Nucleus accumbens (tissue), 56 donors: ENCODE measurements around the gene OR13H1.
"Not testable (repeated sequence)": the region's sequence is repeated elsewhere in the genome, so short reads cannot be mapped to it uniquely, and the experiment has no call there.

Experiments
- DNase-seq, 56 donors: peaks; one replicate each; lab custom pipeline; 2025; lab: John Stamatoyannopoulos, UW

The OR13H1 gene

GRCh38 chrX:131543774-131544173 lies at the start of gene OR13H1:
TSS of gene OR13H1 (plus strand) at chrX:131544074. CDS start at chrX:131544074, 0 bp downstream.
- no peak for DNase-seq

DNA sequence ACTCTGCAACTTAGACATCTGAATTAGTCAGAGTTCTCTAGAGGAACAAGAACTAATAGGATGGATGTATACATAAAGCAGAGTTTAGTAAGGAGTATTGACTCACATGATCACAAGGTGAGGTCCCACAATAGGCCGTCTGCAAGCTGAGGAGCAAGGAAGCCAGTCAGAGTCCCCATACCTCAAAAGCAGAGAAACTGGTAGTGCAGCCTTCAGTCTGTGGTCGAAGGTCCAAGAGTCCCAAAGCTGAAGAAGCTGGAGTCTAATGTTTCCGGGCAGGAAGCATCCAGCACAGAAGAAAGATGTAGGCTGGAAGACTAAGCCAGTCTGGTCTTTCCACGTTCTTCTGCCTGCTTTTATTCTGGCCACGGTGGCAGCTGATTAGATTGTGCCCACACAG lies 42.3 kb upstream of the OR13H1 start:
- not testable (repeated sequence) for DNase-seq

DNA sequence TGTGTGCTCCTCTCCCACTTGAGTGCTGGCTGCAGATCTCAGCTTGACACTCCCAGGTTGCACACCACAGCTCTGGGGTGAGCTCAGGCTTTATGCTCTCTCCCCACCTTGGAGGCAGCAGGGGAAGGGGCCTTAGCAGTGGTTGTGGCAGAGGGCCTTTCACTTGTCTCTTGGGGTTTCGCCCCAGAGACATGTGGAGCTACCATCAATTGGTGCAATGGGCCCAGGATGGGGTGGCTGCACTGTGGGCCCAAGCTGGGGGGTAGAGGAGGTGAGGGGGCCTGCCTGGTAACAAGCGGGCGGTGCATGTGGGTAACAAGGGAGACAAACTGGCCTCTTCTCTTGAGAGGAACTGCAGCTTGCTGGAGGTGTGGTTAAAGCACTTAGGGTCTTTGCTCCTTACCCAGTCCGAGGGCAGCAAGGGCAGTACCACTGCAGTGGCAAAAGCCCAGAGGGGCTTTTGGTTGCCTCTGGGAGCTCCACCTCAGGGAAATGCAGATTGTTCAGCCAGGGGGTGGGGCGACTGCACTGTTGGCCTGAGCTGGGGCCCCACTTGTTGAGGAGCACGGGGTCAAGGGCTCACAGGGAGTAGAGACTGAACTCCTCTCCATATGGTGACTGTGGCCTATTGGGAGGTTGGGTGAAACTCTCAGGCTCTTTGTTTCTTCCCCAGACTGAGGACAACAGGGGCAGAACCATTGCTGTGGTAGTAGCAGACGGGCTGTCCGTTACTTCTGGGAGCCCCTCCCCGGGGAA lies 30.5 kb upstream of the OR13H1 start:
- no peak for DNase-seq

GRCh38 chrX:131521824-131522223 lies 22.1 kb upstream of the OR13H1 start:
- DNase-seq, result no peak

- no peak for DNase-seq
These were observed 344 bp downstream of the OR13H1 start for GRCh38 chrX:131544218-131544617.

DNA sequence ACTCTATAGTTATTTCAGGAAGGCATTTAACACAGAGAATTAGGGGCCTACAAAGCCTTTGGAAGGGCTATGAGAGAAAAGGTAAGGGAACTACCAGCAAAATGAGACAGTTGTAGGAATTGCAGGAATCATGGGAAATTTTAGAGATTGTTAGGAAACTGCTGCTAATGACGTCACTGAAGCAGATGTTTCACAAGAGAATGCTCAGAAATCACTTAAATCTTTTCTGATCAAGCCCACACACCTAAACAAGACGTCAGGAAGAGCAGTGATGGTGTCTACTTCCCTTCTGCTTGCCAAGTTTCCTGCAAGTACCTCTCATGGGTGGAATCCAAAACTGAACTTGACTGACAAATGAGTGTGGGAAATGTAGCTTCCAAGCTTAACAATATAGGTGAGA lies 5.1 kb downstream of the OR13H1 start:
- no peak for DNase-seq

GRCh38 chrX:131552453-131552852 lies 8.6 kb downstream of the OR13H1 start:
- not testable (repeated sequence) for DNase-seq

DNA sequence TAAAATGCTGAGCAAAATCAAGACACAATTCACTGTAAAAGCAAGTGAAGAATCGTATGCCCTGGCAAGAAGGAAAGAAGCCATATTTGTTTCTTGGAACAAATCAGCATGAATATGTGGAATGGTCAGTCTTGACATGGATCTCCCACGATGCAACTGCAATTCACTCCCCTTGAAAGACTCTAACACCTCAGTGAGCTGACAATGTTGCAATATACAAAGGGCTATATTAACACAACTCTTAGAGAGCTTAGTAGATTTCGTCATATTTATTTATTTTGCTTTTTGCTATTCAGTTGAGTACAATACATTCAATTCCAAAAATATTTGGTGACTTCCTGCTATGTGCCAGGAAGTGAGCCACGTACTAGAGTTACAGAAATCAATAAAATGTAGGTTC lies 14.7 kb downstream of the OR13H1 start:
- DNase-seq, result no peak

GRCh38 chrX:131564553-131565229 lies 20.8 kb downstream of the OR13H1 start:
- DNase-seq, result no peak

- DNase-seq, result no peak
These were observed 22.0 kb downstream of the OR13H1 start for GRCh38 chrX:131565909-131566308.

DNA sequence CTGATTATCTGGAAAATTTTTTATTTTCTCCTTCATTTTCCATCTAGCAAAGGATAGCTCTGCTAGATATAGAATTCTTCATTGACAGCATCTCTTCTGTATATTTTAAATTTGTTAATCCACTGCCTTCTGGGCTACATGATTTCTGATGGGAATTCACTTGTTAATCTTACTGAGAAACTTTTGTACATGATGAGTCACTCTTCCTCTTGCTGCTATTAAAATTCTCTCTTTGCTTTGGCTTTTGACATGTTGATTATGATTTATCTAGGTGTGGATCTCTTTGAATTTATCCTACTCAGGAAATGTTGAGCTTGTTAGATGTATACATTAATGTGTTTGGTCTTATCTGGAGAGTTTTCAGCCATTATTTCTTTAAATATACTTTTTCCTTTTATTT lies 27.5 kb downstream of the OR13H1 start:
- no peak for DNase-seq

DNA sequence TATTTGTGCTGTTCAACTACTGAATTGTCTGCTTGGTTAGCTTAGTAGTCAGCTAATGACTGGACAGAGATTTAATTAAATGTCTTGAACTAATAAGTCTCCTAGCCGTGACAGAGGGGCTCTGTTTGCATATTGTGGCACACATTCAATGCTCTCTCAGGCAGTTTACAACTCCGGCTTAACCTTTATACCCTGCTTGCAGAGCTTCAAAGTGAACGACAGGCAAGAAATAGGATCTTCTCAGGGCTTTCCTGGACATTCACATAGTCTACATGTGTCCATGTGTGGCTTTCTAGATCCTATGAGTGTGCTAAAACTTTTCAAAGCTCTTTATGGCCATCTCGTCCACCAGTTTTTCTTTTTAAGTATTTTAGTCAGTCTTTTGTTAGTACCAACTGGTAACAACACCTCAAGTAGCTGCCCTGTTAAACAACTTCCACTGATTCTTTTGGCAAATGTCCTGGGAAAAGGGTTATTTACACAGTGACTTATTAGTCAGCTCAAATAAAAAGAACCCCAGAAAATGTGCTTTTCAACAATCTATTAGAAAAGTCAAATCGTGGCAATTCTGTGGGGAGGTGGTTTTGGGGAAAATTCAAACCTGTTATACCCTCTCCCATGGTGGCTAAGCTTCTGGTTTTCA lies 28.6 kb downstream of the OR13H1 start:
- no peak for DNase-seq

GRCh38 chrX:131577413-131577812 lies 33.5 kb downstream of the OR13H1 start:
- no peak for DNase-seq

DNA sequence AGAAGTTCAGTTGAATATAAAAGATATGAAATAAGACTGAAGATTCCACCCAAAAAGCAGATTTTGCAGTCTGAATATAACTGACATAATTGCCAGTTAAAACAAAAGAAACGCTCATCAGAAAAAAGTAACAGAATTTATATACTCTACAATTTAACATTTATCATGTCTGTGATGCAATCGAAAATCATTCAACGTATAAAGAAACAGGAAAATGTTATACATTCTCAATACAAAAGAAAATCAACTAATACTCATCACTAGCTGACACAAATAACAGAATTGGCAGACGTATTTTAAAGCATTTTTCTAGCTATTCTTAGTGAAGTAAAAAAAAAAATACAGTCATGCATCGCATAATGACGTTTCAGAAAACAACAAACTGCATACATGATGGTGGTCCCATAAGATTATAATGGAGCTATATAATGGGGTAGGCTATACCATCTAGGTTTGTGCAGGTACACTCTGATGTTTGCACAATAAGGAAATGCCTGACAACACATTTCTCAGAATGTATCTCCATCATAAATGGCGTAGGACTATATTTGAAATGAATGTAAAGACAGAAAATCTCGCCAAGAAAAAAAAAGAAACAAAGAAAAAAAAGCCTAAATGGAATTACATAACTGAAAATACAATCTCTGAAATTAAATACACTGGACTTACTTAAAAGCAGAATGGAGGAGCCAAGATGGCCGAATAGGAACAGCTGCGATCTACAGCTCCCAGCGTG lies 34.3 kb downstream of the OR13H1 start:
- no peak for DNase-seq

- not testable (repeated sequence) for DNase-seq
These were observed 35.0 kb downstream of the OR13H1 start for GRCh38 chrX:131578735-131579367.

GRCh38 chrX:131588995-131589394 lies 45.1 kb downstream of the OR13H1 start:
- DNase-seq, result no peak
